Fibroblast of skin of right quadriceps (primary cell): ENCODE measurements around the gene OR52L1.
"Not testable (repeated sequence)": the region's sequence is repeated elsewhere in the genome, so short reads cannot be mapped to it uniquely, and the experiment has no call there.

Experiments used
- DNase-seq: peaks from one replicate; pipeline ENCODE4 v3.0.0-alpha.2; 2013

OR52L1 gene

DNA sequence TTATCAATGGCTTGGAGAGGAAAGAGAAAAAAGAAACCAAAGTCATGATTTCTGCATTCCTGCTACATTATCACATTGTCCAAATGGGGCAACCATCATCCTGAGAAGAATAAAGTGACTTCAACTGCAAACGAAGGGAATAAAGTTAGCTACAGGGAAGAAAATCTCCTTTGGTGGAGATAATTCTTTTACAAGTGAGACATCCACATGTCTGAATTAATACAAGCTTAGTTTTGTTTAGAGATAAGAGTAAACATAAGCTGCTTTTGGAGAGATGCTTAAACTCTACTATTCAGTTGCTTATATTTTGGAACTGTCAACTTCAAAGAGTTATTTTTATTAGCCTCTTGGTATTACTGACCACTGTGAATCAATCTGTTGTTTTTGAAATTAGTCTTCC, at the start of gene OR52L1:
Gene OR52L1, minus strand, starts transcription at position 101 of the 400 bp plus-strand sequence. Its CDS starts 55 bp downstream, at position 46.
- DNase-seq = no peak

- DNase-seq = no peak
Observed at GRCh38 chr11:6030708-6031405, 44.1 kb upstream of the OR52L1 start, which contains the start of gene OR56A1. TSS of gene OR56A1 (minus strand) at chr11:6030758. CDS start at chr11:6027692, 3,066 bp downstream.

DNA sequence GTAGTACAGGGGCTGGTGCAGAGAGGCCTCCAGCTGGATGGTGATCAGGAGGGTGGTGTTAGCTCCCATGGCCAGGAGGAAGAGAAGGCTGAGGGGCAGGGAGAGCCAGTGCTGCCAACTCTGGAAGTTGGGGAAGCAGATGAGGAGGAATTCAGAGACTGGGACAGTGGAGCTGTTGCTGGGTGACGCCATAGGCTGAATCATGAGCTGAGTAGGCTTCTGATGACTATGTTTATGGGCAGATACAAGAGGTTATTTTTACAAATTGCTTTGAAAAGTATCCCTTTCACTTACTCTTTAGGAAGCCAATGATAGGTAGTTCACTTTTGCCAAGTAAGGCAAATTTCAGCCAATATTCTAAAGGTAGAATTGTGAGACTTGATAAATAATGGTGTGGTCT, 40.7 kb upstream of the OR52L1 start:
- DNase-seq = no peak

GRCh38 chr11:6025056-6025455, 38.3 kb upstream of the OR52L1 start:
- no peak for DNase-seq

- DNase-seq = peak; percentile 10
Observed at GRCh38 chr11:6022956-6023355, 36.2 kb upstream of the OR52L1 start.

GRCh38 chr11:6013042-6013441, 26.3 kb upstream of the OR52L1 start:
- DNase-seq = no peak

DNA sequence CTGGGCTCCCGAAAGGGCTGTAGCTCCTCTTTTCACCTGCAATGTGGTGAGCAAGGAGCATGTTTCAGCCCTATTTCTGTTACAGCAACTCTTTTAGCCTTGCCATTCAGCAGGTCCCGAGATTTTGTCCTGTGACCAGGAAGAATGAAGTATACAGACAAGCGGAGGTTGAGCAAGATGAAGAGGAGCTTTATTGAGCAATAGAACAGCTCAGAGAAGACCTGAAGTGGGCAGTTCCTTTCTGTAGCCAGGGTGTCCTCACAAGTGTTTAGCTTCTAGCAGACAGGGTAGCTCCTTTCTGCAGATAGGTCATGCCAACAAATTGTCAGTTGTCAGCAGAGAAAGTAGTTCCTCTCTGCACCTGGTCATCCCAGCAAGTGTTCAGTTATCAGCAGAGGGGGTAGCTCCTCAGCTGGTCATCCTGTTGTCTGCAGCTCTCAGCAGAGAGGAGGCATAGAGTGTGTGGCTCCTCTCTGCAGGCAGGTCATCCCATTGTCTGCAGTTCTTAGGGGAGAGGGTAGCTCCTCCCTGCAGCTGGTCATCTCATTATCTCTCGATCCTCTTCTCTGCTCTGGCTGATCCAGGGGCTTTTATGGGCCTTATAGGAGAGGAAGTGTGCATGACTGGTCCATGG, 25.4 kb upstream of the OR52L1 start:
- no peak for DNase-seq

DNA sequence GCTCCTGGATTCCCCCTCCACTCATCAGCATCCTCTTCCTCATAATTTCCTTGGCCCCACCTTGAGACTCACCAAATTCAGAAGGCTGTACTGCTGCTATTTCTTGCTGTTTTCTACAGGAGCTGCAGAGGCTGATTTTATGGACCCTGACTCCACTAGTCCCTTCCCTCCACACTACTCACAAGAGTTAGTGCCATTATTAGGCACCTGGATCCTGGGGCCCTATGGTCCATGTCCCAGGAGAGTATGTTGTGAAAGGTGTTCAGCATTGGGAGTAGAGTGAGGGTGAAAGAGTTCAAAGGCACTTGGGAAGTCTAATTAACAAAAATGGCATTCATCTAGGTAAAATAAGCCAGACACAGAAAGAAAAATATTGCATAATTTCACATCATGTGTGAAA, 20.1 kb upstream of the OR52L1 start, which contains the start of gene OR56A4:
Gene OR56A4, minus strand, starts transcription at position 101 of the 400 bp plus-strand sequence. CDS start 3,954 bp downstream, outside the sequence.
- no peak for DNase-seq

DNA sequence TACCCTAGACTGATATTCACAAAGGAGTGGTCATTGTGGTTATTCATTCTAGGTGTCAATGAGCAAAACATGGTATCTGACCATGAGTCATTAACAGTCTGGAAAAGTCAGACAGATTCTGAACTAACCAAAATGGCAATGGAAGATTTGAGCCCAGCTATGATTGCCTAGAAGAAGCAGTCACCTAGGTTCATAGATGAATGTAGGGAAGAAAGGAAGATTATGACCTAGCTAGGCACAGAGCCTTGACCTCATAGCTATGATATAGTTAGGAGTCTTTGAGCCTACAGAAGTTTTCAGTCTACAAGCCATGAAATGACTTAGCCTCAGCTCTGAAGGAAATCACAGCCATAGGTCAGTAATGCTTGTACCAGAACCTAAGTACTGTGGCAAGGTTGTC, 19.6 kb upstream of the OR52L1 start:
- no peak for DNase-seq

- DNase-seq = no peak
Observed at GRCh38 chr11:6002202-6002699, 15.5 kb upstream of the OR52L1 start.

DNA sequence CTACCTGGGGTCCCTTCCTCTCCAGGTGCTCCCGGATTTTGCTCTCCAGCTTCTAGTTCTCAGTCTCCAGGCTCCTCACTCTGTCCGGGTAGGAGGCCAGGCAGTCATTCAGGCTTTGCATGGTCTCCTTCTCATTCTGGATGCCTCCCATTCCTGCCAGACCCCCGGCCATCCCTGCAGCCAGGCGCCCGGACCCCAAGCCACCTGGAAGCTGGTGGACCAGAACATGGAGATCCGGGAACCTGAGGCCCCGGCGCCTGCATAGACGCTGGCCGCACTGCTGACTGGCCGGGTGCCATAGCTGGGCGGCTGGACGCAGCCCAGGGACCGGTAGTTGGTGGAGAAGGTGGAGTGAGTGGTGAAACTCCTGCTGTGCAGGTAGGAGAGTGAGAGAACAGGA, 8.0 kb upstream of the OR52L1 start:
- DNase-seq = no peak

DNA sequence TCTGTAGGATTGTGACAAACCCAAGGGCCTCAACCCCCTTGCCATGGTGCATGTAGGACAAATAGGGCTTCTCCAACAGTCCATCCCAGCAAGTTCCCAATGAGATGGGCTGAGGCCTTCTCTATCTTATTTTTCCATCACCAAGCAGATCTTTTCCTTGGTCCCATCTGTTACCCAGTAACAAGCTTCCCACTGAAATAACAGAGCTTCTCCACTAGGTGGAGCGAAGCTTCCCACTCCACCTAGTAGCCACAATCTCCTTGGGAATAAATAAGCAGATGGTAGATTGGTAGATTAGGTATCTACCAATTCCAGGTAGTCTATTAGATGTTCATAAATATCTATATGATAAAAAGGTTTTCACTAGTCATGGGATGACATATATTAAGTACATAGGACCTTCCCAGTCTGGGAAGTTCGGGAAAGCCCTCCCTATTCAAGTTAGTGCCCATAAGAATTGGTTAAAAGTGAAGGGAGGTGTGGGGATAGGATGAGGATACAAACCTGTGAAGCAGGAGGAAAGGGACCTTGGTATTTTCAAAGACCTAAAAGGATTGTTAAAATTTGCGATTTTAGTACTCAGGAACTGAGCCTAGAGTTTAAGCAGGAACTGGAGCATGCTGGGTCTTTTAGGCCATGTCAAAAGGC, 5.9 kb upstream of the OR52L1 start:
- DNase-seq = no peak

DNA sequence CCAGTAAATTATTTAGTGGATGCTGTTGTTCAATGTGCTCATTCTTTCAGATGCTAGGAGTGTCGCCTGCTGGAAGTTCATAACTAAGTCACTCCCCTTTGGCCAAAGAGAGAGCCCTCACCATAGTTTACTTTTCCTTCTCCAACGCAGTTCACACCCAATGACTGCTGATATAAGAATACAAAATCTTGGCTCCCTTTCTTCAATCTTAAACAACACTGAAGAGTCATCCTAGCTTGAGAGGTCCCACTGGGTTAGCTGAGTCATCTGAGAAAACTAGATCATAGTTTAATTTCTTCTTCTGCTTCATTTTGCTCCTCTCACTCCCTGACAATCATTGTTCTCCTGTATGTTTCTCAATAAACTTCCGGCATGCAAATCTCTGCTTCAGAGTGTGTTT, 5.4 kb upstream of the OR52L1 start:
- no peak for DNase-seq

DNA sequence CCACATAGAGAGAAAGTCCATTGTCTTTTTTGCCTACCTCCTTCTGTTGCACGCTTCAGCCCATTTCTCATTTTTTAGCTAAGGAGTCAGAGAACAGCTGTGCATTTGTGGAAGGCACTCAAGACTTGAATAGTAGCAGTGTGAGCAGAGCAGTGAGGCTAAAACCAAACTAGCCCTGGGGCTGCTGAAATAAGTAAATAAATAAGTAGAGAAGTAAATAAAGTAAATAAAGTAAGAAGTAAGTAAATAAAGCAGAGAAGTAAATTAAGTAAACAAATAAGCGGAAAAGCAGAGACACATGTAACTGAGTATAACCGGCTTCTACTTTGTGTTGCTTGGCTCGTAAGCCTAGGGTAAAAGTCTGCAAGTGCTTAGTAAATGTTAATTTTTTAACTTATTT, 2.4 kb upstream of the OR52L1 start:
- DNase-seq = no peak

DNA sequence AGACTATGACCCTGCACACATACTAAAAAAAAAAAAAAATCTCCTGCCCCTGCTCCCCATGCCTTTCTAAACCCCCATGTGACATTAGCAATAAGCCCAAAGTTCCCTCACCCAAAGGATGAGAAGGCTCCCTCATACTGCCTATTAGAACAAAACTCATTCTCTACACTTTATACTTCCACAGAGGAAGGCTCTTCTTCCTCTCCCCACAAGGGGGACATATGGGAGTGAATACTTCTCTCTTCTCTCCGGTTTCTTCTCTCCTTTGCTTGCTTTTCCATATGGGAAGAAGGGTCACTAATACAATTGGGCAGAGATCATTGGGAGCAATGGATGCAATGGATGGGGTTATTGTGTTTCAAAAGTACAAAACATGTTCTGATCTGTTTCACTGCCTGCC, 3.3 kb downstream of the OR52L1 start:
- DNase-seq = no peak

- no peak for DNase-seq
Observed at GRCh38 chr11:5973530-5973929, 13.3 kb downstream of the OR52L1 start.

GRCh38 chr11:5968394-5968793, 18.4 kb downstream of the OR52L1 start, which contains the start of gene OR56A5:
TSS of gene OR56A5 (minus strand) at chr11:5968494. CDS start at chr11:5968494, 0 bp downstream.
- DNase-seq = no peak

GRCh38 chr11:5967708-5968107, 19.1 kb downstream of the OR52L1 start:
- no peak for DNase-seq

DNA sequence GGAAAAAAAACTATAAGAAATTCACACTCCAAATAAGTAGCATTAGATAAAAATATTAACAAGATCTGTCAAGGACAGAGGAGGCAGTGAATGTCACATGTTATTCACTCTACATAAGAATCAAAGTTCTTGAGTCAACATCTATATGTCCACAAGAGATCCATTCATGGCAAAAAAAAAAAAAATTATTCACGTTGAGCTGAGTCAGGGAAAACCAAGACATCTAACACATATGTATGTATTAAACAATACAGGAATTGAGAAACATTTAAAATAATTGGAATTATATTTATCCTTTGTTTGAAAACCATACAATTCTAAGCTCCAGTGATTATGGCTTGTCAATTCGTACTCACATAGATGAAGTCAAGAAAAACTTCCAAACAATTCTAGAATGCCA, 19.8 kb downstream of the OR52L1 start:
- no peak for DNase-seq

DNA sequence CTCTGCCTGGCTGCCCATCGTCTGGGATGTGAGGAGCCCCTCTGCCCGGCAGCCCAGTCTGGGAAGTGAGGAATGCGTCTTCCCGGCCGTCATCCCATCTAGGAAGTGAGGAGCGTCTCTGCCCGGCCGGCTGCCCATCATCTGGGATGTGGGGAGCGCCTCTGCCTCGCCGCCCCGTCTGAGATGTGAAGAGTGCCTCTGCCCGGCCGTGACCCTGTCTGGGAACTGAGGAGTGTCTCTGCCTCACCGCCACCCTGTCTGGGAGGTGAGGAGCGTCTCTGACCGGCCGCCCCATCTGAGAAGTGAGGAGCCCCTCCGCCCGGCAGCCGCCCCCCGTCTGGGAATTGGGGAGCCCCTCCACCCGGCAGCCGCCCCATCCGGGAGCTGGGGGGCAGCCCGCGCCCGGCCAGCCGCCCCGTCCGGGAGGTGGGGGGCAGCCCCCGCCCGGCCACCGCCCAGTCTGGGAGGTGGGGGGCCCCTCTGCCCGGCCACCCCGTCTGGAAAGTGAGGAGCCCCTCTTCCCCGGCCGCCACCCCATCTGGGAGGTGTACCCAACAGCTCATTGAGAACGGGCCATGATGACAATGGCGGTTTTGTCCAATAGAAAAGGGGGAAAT, 26.0 kb downstream of the OR52L1 start:
- DNase-seq = not testable (repeated sequence)

- no peak for DNase-seq
Observed at GRCh38 chr11:5955586-5955985, 31.2 kb downstream of the OR52L1 start.

- no peak for DNase-seq
Observed at GRCh38 chr11:5941951-5942350, 44.8 kb downstream of the OR52L1 start, which contains the start of gene OR56A3. TSS of gene OR56A3 (plus strand) at chr11:5942251. CDS start at chr11:5947347, 5,096 bp downstream.

DNA sequence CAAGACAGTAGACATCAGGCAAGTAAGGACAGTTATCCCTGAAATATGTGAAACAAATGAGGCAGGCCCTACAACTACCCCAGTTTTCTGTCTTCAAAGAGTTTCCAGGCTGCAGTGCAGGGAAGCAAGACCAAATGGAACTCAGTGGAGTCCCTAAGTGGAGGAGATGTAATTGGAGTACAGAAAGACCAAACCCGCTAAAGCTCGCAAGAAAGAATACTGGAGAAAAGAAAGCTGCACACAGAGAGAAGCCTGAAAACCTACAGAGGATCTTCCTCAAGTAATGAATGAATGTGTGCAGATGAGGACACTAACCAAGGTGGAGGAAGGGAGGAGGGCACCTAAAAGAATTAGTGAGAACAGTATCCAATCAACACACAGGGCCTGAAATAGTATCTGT, 46.0 kb downstream of the OR52L1 start:
- no peak for DNase-seq
